Hypothalamus (tissue), 51 donors: ENCODE results near the gene LGALS7.
"Not testable (repeated sequence)": the region's sequence is repeated elsewhere in the genome, so short reads cannot be mapped to it uniquely, and the experiment has no call there.

Experiments used
- DNase-seq, 51 donors: peaks; one replicate each; lab custom pipeline; 2025; lab: John Stamatoyannopoulos, UW

LGALS7 gene

DNA sequence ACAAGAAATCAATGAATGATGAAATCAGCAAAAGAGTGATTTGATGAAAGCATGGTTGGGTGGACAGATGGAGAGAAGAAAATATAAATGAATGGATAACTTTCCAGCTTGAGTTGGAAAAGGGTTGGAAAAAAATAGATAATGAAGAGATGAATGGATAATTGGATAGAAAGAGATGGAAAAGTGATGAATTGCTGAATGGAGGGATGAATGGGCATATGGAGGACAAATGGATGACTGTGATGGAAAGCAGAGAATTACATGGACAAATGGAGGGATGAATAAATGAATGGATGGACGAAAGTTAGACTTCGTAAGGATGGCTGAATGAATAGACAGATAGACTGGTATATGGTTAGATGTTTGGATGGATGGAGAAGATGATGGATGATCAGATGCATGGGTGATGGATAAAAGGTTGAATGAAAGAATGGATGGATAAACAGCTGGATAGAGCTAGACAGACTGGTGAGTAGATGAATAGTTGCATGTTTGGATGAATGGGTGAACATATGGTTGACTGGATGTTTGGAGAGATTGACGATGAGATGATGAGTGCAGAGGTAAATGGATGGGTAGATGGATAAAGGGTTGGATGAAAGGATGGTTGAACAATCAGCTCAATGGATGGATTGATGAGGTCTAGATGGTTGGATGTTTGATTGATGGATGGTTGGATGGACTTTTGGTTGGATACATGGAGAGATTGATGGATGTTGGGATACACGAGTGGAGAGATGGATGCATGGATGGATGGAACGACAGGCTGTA, 27.4 kb upstream of the LGALS7 start:
- no peak for DNase-seq

DNA sequence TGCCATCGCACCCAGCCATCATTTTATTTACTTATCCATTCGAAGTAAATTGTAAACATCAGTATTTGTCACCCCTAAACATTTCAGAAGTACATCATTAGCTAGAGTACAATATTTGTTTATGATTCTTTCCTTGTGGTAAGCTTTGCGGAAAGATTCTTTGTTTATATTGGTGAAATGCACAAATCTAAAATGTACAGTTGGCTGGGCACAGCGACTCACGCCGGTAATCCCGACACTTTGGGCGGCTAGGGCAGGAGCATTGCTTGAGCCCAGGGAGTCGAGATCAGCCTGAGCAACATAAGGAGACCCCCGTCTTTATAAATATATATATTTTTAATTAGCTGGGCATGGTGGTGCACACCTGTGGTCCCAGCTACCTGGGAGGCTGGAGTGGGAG, 25.8 kb upstream of the LGALS7 start:
- DNase-seq, result no peak

DNA sequence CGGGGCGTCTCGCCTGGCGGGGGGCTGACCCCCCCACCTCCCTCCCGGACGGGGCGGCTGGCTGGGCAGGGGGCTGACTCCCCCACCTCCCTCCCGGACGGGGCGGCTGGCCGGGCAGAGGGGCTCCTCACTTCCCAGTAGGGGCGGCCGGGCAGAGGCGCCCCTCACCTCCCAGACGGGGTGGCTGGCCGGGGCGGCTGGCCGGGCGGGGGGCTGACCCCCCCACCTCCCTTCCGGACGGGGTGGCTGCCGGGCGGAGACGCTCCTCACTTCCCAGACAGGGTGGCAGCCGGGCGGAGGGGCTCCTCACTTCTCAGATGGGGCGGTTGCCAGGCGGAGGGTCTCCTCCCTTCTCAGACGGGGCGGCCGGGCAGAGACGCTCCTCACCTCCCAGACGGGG, 24.5 kb upstream of the LGALS7 start:
- not testable (repeated sequence) for DNase-seq

DNA sequence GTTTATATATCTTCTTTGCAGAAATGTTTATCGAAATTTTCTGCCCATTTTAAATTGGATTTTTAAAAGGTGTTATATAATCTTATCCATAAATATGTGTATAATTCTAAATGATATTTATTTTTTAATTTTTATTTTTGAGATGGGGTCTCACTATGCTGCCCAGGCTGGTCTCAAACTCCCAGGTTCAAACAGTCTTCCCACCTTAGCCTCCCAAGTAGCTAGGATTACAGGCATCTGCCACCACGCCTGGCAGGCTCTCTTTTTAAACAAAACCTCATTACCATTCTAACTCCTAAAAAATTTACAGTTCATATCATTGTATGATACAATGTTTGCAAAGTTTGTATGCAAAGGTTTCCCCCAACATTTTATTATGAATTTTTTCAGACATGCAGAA, 22.8 kb upstream of the LGALS7 start:
- no peak for DNase-seq

DNA sequence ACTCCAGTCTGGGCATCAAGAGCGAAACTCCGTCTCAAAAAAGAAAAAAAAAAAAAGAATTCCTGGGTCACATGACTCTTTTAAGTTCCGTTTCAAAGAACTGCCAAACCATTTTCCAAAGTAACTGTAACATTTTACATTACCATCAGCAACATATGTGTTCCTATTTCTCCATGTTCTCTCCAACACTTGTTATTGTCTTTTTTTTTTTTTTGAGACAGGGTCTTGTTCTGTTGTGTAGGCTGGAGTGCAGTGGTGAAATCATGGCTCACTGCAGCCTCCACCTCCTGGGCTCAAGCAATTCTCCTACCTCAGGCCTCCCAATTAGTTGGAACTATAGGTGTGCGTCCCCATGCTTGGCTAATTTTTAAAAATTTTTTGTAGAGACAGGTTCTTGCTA, 22.2 kb upstream of the LGALS7 start:
- no peak for DNase-seq

DNA sequence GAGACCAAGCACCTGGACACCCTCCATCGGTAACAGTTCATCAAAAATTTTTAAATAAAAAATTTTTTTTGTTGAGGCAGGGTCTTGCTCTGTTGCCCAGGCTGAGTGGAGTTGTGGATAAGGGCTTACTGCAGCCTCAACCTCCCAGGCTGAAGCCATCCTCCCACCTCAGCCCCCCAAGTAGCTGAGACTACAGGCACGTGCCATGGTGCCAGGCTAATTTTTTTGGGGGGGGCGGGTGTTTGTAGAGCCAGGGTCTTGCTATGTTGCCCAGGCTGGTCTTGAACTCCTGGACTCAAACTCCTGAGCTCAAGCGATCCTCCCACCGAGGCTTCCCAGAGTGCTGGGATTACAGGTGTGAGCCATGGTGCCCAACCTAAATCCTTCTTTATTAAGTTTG, 20.4 kb upstream of the LGALS7 start:
- DNase-seq, result no peak

DNA sequence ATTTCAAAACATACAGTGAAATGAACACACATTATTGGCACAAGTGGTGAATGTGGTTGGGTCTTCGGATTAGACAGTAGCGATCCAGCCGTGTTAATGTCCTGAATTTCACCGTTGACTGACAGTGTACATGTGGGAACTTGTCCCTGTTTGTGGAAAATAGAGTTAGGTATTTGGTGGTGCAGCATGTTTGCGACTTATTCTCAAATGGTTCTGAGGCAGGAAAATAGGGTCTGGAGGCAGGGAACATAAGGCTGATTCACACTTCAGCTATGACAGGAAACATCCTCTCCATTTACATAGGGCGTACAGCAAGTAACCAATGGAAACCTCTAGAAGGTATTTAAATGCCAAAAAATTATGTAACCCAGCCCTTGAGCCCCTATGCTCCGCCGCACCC, 19.9 kb upstream of the LGALS7 start:
- no peak for DNase-seq

DNA sequence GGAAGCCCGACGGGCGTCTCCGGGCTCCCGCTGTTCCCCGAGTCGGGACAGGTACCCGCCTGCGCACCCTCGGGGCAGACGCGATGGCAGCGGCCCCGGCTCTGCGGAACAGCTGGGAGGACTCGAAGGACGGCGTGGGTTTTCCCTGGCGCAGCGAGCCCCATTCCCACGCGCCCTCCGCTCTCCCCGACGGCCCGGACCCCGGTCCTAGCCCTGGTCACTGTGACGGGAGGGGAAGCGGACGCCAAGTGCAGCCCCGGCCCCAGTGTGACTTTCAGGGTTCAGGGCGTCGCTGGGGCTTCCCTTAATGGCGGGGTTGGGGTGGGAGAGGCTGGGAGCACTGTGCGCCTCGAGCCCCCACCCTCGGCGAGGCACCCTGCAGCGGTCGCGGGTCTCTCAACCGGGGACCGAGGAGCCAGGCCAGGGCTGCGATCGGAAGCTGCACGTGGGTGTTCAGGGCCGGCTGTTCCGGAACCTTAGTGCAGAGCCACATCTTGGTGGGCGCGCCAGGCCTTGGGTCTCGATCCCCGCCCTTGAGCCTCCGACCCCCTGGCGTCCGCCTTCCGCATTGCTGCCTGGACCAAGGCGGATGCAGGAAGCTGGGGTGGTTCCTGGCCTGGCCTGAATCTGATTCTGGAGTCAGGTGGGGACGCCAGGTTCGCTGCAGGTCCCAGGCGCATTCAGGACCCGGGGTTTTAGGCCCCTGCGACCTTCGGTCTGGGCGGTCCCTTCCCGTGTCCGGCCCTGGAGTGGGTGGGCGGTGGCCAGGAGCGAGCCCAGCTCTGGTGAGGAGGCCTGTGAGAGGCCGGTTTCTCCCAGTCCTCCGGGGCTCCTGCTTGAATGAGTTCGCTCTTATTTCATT, 19.2 kb upstream of the LGALS7 start:
- DNase-seq, result peak in 1 of 51 donors; percentile 1

DNA sequence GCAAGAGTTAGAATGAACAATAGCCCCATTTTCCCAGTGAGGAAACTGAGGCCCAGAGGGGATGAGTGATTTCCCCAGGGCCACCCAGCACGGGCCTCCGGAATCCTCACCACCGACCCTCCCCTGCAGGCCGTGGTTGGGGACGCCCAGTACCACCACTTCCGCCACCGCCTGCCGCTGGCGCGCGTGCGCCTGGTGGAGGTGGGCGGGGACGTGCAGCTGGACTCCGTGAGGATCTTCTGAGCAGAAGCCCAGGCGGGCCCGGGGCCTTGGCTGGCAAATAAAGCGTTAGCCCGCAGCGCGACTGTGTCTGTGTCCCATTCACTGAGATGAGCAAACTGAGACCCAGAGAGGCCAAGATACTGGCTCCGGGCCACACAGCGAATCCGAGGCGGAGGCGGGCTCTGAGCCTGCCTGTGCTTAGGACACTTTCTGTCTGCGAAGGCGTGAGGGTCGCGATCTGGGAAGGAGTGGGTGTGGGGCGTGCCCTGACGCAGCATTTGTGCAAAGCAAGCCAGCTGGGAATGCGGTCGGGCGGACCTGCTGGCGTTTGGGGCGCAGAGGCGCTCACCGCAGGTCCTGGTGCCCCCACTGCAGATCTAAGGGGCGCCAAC, 18.2 kb upstream of the LGALS7 start:
- DNase-seq, result not testable (repeated sequence)

DNA sequence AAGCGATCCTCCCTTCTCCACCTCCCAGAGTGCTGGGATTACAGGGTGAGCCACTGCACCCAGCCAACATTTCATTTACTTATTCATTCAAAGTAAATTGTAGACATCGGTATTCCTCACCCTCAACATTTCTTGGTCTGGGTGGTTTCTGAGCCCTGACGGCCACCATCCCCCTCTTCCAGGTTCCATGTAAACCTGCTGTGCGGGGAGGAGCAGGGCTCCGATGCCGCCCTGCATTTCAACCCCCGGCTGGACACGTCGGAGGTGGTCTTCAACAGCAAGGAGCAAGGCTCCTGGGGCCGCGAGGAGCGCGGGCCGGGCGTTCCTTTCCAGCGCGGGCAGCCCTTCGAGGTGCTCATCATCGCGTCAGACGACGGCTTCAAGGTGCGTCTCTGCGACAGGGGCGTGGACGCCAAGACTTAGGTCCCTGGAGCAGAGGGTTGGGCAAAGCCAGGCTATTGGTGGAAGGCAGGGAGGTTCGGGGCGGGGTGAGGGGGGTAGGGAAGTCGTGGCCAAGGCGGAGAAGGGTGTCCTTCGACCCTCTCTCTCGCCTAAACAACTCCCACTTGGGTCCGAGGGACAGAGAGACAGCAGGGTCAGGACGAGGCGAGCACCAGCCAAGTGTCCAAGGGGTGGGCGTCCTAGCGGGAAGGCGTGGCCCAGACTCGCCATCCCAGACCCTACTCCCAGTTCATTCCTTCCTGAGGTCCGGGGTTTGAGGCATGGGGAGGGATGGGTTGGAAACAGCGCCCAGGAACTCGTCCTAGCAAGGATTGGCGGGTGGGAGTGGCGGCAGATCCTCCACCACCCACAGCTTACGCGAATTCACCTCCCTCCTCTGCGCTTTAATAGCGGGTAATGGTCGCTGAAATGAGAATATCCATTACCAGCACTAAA, 17.4 kb upstream of the LGALS7 start:
- DNase-seq, result not testable (repeated sequence)

DNA sequence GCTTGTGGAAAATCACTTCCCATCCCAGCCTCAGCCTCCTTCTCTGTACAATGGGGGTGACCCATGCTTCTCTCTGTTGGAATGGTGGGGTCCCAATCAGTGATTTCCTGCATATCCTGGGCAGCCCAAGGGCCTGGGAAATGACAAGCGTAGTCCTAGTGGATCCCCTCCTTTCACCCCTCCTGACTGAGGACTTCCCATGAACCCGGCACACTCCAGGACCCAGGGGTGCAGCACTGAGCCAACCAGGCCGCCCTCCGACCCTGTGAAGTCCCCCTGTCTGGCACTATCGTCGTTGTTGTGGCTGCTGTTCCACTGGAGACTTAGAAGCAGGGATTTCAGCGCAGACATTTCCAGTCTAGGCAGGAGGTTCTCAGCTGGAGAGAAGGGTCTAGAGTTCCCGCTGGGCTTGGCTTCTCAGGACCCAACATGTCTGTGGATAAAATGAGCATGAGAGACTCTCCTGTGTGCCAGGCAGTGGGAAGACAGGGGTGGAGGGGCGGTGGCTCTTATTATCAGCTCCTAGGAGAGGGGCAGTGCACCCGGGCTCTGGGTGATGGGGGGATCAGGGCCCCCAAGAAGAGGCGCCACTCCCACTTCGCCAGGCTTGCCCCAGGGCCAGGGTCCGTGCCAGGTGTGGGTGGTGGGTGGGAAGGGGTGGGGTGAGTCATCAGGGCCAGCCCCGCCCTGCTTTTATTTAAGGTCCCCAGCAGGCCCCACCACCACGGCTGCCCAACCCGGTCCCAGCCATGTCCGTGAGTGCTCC, 15.3 kb upstream of the LGALS7 start, which contains the start of gene LGALS7B:
Gene LGALS7B, plus strand, starts transcription at position 723 of the 766 bp plus-strand sequence. Its CDS starts 27 bp downstream, at position 750.
- no peak for DNase-seq

DNA sequence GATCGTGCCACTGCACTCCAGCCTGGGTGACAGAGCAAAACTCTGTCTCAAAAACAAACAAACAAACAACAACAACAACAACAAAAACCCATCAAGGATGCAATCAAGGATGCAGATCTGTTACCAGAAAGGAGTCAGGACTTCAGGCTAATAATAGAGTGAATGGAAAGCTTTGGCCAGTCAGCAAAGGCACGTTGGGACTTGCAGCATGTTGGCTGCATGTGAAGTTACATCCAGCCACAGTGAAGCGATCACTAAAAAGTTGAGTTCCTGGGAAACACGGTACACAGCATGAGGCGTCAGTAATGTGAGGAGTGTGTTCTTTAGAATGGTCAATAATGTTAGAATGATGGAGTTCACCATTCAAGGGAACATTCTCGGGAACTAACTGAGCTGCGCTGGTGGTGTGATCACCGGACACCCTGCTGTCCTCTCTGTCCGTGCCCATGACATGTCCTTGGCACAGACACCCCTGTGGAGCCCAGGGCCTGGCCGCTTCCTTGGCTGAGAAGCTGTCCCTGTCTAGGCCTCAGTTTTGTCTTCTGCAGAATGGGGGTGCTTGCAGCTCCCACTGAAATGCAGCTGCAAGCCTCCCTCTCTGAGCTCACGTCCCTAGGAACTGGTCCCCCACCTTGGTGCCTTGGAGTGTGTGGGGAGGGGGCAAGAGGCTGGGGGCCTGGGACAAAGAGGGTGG, 13.4 kb upstream of the LGALS7 start:
- no peak for DNase-seq

DNA sequence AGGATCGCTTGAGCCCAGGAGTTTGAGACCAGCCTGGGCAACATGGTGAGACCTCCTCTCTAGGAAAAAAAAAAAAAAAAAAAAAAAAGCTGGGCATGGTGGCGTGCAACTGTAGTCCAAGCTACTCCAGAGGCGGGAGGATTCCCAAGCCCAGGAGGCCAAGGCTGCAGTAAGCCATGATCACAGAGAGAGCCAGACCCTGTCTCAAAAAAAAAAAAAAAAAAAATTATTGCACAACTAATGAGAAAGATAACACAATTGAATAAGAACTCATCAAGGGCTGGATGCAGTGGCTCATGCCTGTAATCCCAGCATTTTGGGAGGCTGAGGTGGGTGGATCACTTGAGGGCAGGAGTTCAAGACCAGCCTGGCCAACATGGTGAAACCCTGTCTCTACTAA, 12.7 kb upstream of the LGALS7 start:
- DNase-seq, result not testable (repeated sequence)

DNA sequence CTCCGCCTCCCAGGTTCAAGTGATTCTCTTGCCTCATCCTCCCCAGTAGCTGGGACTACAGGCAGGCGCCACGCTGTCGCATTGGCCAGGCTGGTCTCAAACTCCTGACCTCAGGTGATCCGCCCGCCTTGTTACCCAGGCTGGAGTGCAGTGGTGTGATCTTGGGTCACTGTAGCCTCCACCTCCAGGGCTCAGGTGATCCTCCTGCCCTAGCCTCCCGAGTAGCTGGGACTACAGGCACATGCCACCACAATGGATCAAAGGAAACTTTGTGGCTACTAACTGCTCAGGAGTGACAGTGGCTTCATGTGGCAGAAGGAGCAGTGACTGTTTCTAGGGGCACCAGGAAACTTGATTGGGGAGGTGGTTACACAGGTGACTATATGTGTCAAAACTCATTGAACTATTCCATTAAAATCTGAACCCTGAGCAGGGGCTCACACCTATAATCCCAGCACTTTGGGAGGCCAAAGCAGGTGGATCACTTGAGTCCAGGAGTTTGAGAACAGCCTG, 11.9 kb upstream of the LGALS7 start:
- no peak for DNase-seq

DNA sequence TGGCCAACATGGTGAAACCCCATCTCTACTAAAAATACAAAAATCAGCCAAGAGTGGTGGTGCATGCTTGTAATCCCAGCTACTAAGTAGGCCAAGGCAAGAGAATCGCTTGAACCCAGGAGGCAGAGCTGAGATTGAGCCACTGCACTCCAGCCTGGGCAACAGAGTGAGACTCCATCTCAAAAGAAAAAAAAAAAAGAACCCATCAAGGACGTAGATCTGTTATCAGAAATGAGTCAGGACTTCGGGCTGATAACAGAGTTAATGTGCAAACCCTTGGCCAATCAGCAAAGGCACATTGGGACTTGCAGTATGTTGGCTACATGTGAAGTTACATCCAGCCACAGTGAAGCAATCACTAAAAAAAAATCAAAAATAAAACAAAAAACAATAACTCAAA, 10.9 kb upstream of the LGALS7 start:
- DNase-seq, result no peak

DNA sequence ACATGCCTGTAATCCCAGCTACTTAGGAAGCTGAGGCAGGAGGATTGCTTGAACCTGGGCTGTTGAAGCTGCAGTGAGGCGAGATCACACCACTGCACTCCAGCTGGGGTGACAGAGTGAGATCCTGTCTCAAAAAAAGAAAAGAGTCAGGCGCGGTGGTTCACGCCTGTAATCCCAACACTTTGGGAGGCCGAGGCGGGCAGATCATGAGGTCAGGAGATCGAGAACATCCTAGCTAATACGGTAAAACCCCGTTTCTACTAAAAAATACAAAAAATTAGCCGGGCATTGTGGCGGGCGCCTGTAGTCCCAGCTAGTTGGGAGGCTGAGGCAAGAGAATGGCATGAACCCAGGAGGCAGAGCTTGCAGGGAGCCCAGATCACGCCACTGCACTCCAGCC, 8.9 kb upstream of the LGALS7 start:
- not testable (repeated sequence) for DNase-seq

DNA sequence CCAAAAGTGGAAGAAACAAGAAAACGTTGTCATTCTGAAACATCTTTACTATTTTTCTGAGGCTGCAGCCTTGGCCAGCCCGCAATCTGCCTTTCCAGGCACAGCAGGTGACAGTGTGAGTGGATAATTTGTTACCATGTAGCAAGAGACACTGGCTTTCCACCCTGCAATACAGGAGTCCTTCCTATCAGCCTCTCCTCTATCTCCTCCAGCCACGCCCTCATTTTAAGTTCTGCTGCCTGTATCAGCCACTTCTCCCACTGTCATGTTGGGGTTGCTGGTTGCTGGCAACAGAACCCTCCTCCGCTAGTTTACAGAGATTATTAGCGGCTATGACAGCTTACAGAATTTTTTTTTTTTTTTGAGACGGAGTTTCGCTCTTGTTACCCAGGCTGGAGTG, 7.7 kb upstream of the LGALS7 start:
- DNase-seq, result no peak

DNA sequence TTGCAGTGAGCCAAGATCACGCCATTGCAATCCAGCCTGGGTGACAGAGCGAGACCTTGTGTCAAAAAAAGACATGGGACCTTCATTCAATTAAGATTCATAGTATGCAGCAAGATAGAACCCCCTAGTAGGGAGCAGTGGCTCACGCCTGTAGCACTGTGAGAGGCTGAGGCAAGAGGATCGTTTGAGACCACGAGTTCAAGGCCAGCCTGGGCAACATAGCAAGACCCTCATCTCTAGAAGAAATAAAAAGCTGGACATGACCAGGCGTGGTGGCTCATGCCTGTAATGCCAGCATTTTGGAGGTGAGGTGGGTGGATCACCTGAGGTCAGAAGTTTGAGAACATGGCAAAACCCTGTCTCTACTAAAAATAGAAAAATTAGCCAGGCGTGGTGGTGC, 7.1 kb upstream of the LGALS7 start:
- no peak for DNase-seq

DNA sequence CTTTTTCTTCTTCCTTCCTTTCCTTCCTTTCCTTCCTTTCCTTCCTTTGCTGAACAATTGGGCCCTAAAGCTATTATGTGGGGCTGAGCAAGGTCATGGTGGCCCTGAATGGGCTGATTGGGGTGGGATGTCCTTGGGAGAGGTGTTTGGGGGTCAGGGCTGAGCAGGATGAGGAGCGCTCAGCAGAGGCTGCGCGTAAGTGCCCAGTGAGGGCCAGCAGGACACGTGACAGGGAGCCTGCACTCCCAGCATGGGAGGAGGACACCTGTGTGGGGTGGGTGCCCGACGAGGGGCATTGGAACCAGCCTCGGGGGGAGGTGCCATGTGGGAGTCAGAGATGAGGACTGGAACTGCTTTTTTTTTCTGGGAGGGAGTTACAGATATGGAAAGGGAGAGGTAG, 5.4 kb upstream of the LGALS7 start:
- DNase-seq, result no peak
